Lower lobe of right lung (tissue), 2 donors: Measurements from ENCODE around the gene ELL. TPM values are rescaled to one million over a fixed set of nuclear protein-coding genes. Genes with fewer than 3 reads are reported as not detected.

ENCODE experiments used
- ATAC-seq, 2 donors: fragments of 200-7000 bp; cut with Tn5 transposase; one replicate each; pipeline ENCODE4 v1.9.1; 2020 to 2022; ENCODE audit warnings: mild to moderate bottlenecking in 2 of 2, moderate library complexity in 2 of 2
- DNase-seq: peaks from one replicate; pipeline ENCODE4 v3.0.0-alpha.2; 2020
- H3K27ac ChIP-seq: fragments of 200-600 bp; one replicate; pipeline ENCODE4 v1.8.0; 2022
- H3K27me3 ChIP-seq: fragments of 200-600 bp; one replicate; pipeline ENCODE4 v1.8.0; 2022; ENCODE audit warnings: low read depth
- H3K36me3 ChIP-seq: fragments of 200-600 bp; one replicate; pipeline ENCODE4 v1.8.0; 2022; ENCODE audit warnings: mild to moderate bottlenecking
- H3K4me1 ChIP-seq: fragments of 200-600 bp; one replicate; pipeline ENCODE4 v1.8.0; 2022
- H3K4me3 ChIP-seq: fragments of 200-600 bp; one replicate; pipeline ENCODE4 v1.8.0; 2022; ENCODE audit warnings: mild to moderate bottlenecking
- H3K9me3 ChIP-seq: fragments of 200-600 bp; one replicate; pipeline ENCODE4 v1.8.0; 2022
- CTCF ChIP-seq: fragments of 200-600 bp; IDR thresholded peaks from one replicate; pipeline ENCODE4 v1.8.0; 2022; ENCODE audit warnings: antibody characterized with exemption, mild to moderate bottlenecking
- intact Hi-C: fragments of 100-400 bp; cut with DNase I; formaldehyde crosslinking; loops from one replicate; pipeline ENCODE4 v1.11.0; 2022
- total RNA-seq: library from RNA; stranded (reverse); fragmentation: NEBNext Ultra II Directional; extraction: Animal tissue kit (Norgen Biotek cat#: 25700); gene quantifications from one replicate; pipeline ENCODE4 v1.2.1, GENCODE V29; 2021
- donor health status: DM: no; HTN: yes; CAD: no; lungs with severe emphysema.

ELL gene
- total RNA-seq, 1 donor from 2014 or later, result 19.7 TPM

GRCh38 chr19:18441804-18442788 lies 79.8 kb downstream of the ELL start:
- intact Hi-C loops, result no loop called here
- Histone ChIP-seq H3K9me3 (no peaks in the 10 kb centered on the region), H3K4me1 (peaks cover 19% of the 10 kb centered on the region), H3K4me3 (no peak overlapping the region), H3K27me3 (no peaks in the 10 kb centered on the region), H3K36me3 (peaks cover 43% of the 10 kb centered on the region), H3K27ac (no peak overlapping the region)
- ATAC-seq (no peak), DNase-seq (no peak)
- no peak for TF ChIP-seq CTCF

GRCh38 chr19:18440936-18441803 lies 80.7 kb downstream of the ELL start:
- DNase-seq (no peak), ATAC-seq (no peak)
- no peak overlapping the region for H3K4me3 ChIP-seq
- H3K27me3 ChIP-seq, result no peaks in the 10 kb centered on the region
- H3K4me1 ChIP-seq, result peaks cover 28% of the 10 kb centered on the region
- intact Hi-C loops, result no loop called here
- H3K27ac ChIP-seq, result no peak overlapping the region
- TF ChIP-seq CTCF, result no peak
- no peaks in the 10 kb centered on the region for H3K9me3 ChIP-seq
- H3K36me3 ChIP-seq, result peaks cover 34% of the 10 kb centered on the region

DNA sequence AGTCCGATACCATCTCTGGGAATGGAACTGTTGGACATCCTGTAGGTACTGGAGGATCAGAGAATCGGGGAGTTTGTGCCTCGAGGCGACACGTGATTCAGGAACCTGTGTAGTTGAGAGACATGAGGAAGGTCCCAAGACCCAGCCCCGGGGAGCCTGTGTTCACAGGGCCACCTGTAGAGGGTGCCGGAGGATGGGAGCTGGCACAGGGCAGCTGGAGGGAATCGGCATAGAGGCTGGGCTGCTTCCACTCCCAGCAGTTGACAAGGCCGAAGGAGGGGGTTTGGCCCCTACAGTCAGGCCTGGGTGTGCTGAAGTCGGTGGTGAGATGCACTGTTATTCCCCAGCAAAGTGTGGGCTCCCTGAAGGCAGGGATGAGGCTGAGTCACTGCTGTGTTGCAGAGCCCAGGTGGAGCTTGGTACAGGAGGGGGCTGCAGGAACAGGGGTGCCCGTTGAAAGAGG lies 81.4 kb downstream of the ELL start:
- TF ChIP-seq CTCF, result peak; percentile 28
- peaks cover 32% of the 10 kb centered on the region for H3K4me1 ChIP-seq
- intact Hi-C loops, result no loop called here
- ATAC-seq, result no peak
- no peaks in the 10 kb centered on the region for H3K9me3 ChIP-seq
- H3K4me3 ChIP-seq, result no peak overlapping the region
- H3K36me3 ChIP-seq, result peaks cover 34% of the 10 kb centered on the region
- no peak overlapping the region for H3K27ac ChIP-seq
- H3K27me3 ChIP-seq, result no peaks in the 10 kb centered on the region
- no peak for DNase-seq

GRCh38 chr19:18439910-18440237 lies 82.0 kb downstream of the ELL start:
- H3K27ac ChIP-seq, result no peak overlapping the region

More at GRCh38 chr19:18439910-18440237, 82.0 kb downstream of the ELL start:
- ATAC-seq, result no peak
- peaks cover 32% of the 10 kb centered on the region for H3K4me1 ChIP-seq
- peaks cover 34% of the 10 kb centered on the region for H3K36me3 ChIP-seq
- no peak for DNase-seq
- no peak overlapping the region for H3K4me3 ChIP-seq
- no peaks in the 10 kb centered on the region for H3K27me3 ChIP-seq
- intact Hi-C loops, result no loop called here
- H3K9me3 ChIP-seq, result no peaks in the 10 kb centered on the region
- no peak for TF ChIP-seq CTCF
